Tibial artery (tissue), 4 donors: ENCODE measurements around the gene UBE2G2.

ENCODE experiments used
- DNase-seq, 2 donors: peaks; one replicate each; pipeline ENCODE4 v3.0.0-alpha.2; 2019
- H3K27ac ChIP-seq, 2 donors: fragments of 200-600 bp; sonication (generic) in 1 of 2; 1 replicate in 1 of 2; 2 replicates in 1 of 2; pipeline ENCODE4 v1.5.1; 2018 to 2019; ENCODE audit warnings: mild to moderate bottlenecking in 1 of 2
- H3K27me3 ChIP-seq, 2 donors: fragments of 200-600 bp; sonication (generic) in 1 of 2; one replicate each; pipeline versions ENCODE4 v1.5.1 to v1.6.0; 2016 to 2019
- H3K36me3 ChIP-seq, 3 donors: fragments of 200-600 bp; sonication (generic) in 2 of 3; one replicate each; pipeline ENCODE4 v1.5.1; 2016 to 2019; ENCODE audit warnings: mild to moderate bottlenecking in 2 of 3
- H3K4me1 ChIP-seq, 4 donors: fragments of 200-600 bp; sonication (generic) in 2 of 4; 1 replicate in 3 of 4; 2 replicates in 1 of 4; pipeline ENCODE4 v1.5.1; 2016 to 2019
- H3K4me3 ChIP-seq, 2 donors: fragments of 200-600 bp; sonication (generic) in 1 of 2; 1 replicate in 1 of 2; 2 replicates in 1 of 2; pipeline ENCODE4 v1.5.1; 2018 to 2019; ENCODE audit warnings: mild to moderate bottlenecking in 2 of 2
- H3K9me3 ChIP-seq, 3 donors: fragments of 200-600 bp; sonication (generic) in 1 of 3; one replicate each; pipeline ENCODE4 v1.5.1; 2016 to 2019
- intact Hi-C: fragments of 100-400 bp; cut with DNase I; formaldehyde crosslinking; loops from one replicate; pipeline ENCODE4 v1.15.0; 2023; ENCODE audit warnings: low total_unique reads
- TF ChIP-seq, protein P1 (sequence below), 2 experiments: fragments of 200-600 bp in 1 of 2; fragments of 450-650 bp in 1 of 2; IDR thresholded peaks; one replicate each; pipeline ENCODE4 v1.5.1; 2017 to 2019; ENCODE audit warnings: antibody characterized with exemption in 2 of 2, mild to moderate bottlenecking in 1 of 2, moderate library complexity in 1 of 2

Gene UBE2G2

DNA sequence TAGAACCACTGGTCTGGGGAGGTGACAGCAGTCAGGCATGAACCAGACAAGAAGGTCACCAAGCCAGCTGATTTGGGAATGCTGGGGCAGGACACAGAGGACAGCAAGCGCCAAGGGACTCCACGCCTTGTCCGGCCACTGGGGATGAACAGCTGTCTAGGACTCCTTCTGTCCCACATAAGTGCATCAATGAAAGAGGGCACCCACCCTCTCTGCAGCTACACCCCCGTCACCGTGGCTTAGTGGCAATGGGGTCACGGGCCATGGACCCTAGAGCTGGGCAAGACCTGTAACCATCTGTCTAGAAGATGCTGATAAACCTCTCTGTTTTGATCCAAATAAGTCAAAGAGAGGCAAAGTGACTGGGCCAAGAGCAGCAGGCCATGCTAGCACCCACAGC is 16.8 kb downstream of the UBE2G2 start:
- Histone ChIP-seq H3K4me1 (no peaks in the 10 kb centered on the region), H3K27me3 (no peaks in the 10 kb centered on the region), H3K9me3 (no peaks in the 10 kb centered on the region), H3K36me3 (peaks cover 4 to 20% (median 6%) of the 10 kb centered on the region in 3 donors), H3K27ac (no peak overlapping the region), H3K4me3 (no peak overlapping the region)
- no peak for DNase-seq
- intact Hi-C loops = no loop called here
- TF ChIP-seq, protein P1, sequence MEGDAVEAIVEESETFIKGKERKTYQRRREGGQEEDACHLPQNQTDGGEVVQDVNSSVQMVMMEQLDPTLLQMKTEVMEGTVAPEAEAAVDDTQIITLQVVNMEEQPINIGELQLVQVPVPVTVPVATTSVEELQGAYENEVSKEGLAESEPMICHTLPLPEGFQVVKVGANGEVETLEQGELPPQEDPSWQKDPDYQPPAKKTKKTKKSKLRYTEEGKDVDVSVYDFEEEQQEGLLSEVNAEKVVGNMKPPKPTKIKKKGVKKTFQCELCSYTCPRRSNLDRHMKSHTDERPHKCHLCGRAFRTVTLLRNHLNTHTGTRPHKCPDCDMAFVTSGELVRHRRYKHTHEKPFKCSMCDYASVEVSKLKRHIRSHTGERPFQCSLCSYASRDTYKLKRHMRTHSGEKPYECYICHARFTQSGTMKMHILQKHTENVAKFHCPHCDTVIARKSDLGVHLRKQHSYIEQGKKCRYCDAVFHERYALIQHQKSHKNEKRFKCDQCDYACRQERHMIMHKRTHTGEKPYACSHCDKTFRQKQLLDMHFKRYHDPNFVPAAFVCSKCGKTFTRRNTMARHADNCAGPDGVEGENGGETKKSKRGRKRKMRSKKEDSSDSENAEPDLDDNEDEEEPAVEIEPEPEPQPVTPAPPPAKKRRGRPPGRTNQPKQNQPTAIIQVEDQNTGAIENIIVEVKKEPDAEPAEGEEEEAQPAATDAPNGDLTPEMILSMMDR (IDR thresholded peaks at IDR 0.05) = no peak

GRCh38 chr21:44783020-44783696 is 18.5 kb downstream of the UBE2G2 start:
- no peak for DNase-seq
- H3K4me3 ChIP-seq = no peak overlapping the region
- TF ChIP-seq, protein P1 (IDR thresholded peaks at IDR 0.05) = no peak
- H3K36me3 ChIP-seq = peaks cover 4 to 20% (median 6%) of the 10 kb centered on the region in 3 donors
- no peak overlapping the region for H3K27ac ChIP-seq
- H3K27me3 ChIP-seq = no peaks in the 10 kb centered on the region
- intact Hi-C loops = no loop called here
- no peaks in the 10 kb centered on the region for H3K9me3 ChIP-seq
- H3K4me1 ChIP-seq = peaks cover 0 to 5% (median 0%) of the 10 kb centered on the region in 4 donors

- H3K36me3 ChIP-seq = peaks cover 16 to 33% (median 20%) of the 10 kb centered on the region in 3 donors
- peaks cover 0 to 5% (median 0%) of the 10 kb centered on the region in 4 donors for H3K4me1 ChIP-seq
- H3K9me3 ChIP-seq = no peaks in the 10 kb centered on the region
- no peak overlapping the region for H3K4me3 ChIP-seq
- no peak overlapping the region for H3K27ac ChIP-seq
- TF ChIP-seq, protein P1 (IDR thresholded peaks at IDR 0.05) = no peak
- DNase-seq = no peak
- intact Hi-C loops = no loop called here
- H3K27me3 ChIP-seq = no peaks in the 10 kb centered on the region
These were observed 20.7 kb downstream of the UBE2G2 start for GRCh38 chr21:44780767-44781459.

DNA sequence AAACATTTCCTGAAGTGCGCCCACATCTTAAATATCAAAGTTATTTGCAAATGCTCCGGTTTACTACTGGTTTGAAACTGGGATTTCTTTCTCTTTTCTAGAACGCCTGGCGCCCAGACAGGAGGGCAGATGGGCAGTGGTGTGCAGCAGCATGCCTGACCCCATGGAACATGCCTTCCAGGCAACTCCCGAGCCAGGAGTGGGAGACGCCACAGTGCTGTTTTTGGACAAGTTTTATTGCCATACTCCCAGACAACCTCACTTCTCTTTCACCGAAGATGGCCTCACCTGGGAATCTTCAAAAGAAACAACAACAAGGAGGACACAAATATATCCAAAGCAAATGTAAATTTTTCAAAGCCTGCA is 21.5 kb downstream of the UBE2G2 start:
- Histone ChIP-seq H3K27me3 (no peaks in the 10 kb centered on the region), H3K9me3 (no peaks in the 10 kb centered on the region), H3K27ac (no peak overlapping the region), H3K4me1 (peaks cover 0 to 5% (median 0%) of the 10 kb centered on the region in 4 donors), H3K36me3 (peaks cover 24 to 35% (median 28%) of the 10 kb centered on the region in 3 donors), H3K4me3 (no peak overlapping the region)
- TF ChIP-seq, protein P1 (IDR thresholded peaks at IDR 0.05) = no peak
- no peak for DNase-seq
- intact Hi-C loops = no loop called here

GRCh38 chr21:44779417-44780136 is 22.0 kb downstream of the UBE2G2 start:
- H3K36me3 ChIP-seq = peaks cover 29 to 35% (median 33%) of the 10 kb centered on the region in 3 donors
- peaks cover 0 to 5% (median 0%) of the 10 kb centered on the region in 4 donors for H3K4me1 ChIP-seq
- H3K4me3 ChIP-seq = no peak overlapping the region
- H3K9me3 ChIP-seq = no peaks in the 10 kb centered on the region
- no peak overlapping the region for H3K27ac ChIP-seq
- no peak for DNase-seq
- TF ChIP-seq, protein P1 (IDR thresholded peaks at IDR 0.05) = no peak
- intact Hi-C loops = no loop called here
- H3K27me3 ChIP-seq = no peaks in the 10 kb centered on the region
